GM21723 (cell line): ENCODE data around the gene ADCY7.

Source experiments
- ATAC-seq: cut with Tn5 transposase; IDR thresholded peaks from one replicate; pipeline ENCODE4 v1.9.1; 2021; ENCODE audit warnings: mild to moderate bottlenecking, moderate library complexity; ENCODE audit not compliant: unreplicated experiment

ADCY7 gene

DNA sequence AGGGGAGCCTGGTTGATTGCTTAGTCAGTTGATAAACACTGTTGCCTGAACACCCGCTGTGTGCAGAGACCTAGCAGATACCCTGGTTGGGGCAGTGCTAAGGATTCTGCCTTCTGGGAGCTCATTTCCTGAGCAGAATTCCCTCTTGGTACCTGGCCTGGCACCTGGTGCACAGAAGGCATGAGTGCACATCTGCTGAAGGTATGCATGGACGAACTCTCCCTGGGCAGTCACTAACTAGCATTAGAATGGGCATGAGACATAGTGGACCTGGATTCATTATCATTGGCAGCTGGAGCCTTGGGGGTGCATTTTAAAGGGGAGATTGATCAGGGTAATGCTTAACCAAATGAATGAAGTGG is 13.1 kb downstream of the ADCY7 start:
- ATAC-seq, result no peak

- no peak for ATAC-seq
These were observed 14.6 kb downstream of the ADCY7 start for GRCh38 chr16:50280932-50281331.

DNA sequence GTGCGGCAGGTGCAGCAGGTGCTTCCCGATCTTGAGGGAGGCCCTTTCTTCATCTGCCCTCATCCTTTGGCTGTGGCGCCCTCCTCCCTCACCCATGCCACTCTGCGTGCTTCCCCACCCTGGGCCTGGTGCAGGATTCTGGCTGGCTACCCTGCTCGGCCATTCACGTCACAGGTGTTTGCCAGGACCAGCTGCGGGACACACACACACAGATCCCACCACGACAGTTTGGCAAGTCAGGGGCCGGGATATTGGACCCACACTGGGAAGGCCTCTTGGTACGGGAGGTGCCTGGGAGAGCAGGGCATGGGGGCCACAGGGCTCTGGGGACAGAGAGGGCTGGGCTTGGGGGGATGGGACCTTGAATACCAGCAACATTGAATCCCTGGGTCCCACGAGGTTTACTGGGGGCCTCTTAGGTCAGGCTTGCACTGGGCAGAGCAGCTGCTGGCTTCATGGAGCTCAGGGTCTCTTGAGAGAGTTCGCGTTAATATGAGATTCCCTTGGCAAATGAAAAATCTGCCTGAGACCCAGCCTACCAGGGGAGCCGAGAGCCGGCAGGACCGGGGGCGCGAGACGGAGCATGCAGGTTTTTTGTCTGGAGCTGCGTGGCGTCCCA is 15.1 kb downstream of the ADCY7 start:
- ATAC-seq, result peak; percentile 3

DNA sequence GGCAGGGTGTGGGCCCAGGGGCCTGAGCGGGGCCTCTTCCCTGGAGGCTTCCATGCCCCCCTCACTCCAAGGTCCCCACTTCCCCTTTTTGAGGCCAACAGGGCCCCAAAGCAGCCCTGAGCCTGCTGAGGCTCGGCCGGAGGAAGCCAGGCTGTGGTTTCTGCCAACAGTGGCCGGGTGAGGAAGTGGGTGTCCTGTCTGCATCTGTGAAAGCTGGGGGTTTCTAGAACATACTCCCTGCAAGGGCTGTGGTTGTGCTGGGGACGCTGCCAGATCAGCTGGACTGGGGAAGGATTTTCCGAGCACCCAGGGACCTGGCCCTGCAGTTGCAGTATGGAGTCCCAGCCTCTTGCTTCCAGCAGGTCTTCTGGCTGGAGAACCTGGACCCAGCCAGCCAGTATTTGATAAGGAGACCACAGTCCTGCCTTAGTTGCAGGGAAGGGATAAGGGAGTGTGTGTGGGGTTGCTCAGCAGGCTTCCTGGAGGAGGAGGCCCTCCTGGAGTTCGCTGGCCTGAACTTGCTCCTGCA is 15.7 kb downstream of the ADCY7 start:
- peak; percentile 93 for ATAC-seq

GRCh38 chr16:50282955-50283631 is 16.7 kb downstream of the ADCY7 start:
- no peak for ATAC-seq

- no peak for ATAC-seq
These were observed 18.0 kb downstream of the ADCY7 start for GRCh38 chr16:50284131-50284911.

DNA sequence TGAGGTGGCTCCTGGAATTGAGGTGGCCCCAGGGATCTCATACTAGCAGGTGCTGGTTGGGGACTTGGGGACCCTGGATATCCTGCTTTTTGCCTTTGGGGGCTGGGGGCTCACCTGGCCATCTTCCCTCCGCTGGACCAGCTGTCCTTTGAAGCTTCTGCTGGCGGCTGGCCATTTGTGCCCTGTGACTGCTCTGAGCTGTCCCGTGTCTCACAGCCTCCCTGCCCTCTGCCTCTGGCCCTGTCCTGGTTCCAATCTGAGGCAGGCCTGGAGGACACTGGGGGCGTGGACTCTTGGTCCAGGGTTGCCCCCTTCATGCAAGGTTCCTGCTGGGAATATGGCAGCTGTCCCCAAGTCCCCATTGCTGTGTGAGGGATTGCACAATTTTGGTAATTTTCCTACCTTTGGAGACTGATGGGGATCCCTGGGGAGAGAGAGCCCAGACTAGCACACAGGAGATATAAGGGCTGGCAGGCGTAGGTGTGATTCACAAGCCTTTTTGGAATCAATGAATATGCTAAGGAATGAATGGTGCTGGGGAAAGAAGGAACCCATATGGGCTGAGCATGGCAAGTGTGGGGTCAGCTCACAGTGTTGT is 19.2 kb downstream of the ADCY7 start:
- no peak for ATAC-seq

DNA sequence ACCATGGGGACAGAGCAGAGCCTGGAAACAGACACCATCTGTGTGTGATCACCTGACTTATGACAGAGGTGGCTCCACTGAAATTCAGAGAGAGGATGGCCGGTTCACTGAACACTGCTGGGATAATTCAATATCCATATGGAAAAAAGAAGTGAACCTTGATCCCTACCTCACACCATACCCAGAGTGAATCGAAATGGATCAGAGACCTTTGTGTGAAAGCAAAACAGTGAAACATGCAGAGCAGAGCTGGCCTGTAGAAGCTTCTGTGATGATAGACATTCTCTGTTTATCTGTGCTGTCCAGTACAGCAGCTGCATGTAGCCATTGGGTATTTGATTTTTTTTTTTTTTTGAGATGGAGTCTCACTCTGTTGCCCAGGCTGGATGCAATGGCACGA is 20.3 kb downstream of the ADCY7 start:
- ATAC-seq, result no peak

DNA sequence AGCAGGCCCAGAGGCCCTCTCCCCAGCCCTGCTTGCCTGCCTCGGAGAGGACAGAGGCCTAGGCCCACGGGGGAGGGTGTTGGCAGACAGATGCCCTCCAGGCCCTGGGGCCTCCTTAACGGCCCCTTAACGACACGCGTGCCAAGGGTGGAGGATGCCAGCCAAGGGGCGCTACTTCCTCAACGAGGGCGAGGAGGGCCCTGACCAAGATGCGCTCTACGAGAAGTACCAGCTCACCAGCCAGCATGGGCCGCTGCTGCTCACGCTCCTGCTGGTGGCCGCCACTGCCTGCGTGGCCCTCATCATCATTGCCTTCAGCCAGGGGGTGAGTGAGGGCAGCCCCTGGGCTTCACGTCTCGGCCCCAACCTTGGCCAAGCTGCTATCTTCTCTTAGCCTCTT is 21.7 kb downstream of the ADCY7 start:
- no peak for ATAC-seq

- ATAC-seq, result no peak
These were observed 22.6 kb downstream of the ADCY7 start for GRCh38 chr16:50288920-50289319.

DNA sequence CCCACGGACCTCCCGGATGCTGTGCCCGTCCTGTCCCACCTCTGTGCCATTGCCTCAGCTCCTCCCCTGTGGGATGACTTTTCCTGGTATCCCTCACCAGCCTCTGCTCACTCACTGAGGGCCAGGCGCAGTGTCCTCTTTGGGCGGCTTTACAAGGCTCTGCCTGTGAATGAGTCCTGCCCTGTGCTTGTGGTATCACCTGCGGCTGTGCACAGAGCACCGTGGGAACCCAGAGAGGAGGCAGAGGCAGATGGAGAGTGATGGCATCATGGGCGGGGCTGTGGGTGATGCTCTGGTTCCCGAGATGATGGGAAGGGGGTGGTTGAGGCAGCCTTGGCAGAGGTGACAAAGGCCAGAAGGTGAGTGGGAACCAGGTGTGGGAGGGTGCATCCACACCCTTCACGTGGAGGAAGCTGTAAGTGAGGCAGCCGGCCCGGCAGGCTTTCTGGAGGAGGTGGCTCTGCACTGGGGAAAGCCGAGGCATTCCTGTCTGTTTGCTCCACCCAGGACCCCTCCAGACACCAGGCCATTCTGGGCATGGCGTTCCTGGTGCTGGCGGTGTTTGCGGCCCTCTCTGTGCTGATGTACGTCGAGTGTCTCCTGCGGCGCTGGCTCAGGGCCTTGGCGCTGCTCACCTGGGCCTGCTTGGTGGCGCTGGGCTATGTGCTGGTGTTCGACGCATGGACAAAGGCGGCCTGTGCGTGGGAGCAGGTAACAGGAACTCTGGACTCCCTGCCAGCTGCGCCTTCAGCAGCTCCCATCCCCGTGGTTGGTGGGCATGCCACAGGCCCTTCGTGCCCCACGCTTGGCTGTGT is 23.8 kb downstream of the ADCY7 start:
- ATAC-seq, result no peak

DNA sequence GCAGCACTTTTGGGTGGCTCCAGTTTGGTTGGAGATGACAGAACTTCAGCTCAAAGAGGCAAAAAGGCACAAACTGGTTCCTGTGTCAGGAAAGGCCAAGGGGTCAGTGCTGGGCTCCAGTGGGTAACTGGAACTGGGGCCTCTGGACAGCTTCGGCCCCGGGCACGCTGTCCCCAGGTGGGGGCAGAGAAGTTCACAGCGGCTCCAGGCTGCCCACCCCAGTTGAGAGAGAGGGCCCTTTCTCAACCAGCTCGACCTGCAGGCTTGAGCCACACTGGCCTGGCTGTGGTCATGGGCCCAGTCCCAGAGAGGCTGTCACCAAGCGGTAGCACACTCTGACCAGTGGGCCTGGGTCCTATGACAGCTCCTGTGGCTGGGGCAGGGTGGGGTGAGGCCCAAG is 24.5 kb downstream of the ADCY7 start:
- no peak for ATAC-seq

DNA sequence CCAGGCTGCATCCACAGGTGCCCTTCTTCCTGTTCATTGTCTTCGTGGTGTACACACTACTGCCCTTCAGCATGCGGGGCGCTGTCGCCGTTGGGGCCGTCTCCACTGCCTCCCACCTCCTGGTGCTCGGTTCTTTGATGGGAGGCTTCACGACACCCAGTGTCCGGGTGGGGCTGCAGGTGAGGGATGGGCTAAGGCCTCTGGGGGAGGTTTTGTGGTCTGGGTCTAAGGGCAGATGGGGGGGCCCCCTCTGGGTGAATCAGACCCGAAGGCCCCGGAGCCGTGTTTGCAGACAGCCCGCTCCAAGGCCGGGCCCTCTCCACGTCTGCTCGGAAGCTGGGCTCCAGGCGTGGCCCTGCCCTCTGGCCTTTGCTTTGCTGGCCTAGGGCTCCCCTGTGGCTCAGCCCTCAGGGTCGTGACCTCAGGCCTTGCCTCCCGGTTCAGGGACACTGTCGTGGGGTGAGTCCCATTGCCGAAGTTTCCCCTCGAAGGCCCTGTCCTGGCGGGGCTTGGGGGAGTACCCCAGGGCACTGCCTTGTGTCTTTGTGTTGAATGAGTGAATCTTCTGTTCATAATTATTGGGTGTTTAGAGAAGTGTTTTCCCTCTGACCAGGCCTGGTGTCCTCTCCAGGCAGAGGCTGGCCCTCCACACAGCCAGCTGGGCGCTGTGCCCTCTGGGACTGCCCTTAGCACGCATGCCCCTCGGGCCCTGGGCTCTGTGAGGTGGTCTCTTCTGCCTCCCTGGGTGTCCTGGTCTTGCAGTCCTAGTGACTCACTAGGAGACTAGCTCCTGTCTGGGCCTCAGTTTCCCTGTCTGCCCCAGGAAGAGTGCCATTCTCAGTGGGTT is 25.6 kb downstream of the ADCY7 start:
- no peak for ATAC-seq

- ATAC-seq, result no peak
These were observed 26.2 kb downstream of the ADCY7 start for GRCh38 chr16:50292566-50292948.

DNA sequence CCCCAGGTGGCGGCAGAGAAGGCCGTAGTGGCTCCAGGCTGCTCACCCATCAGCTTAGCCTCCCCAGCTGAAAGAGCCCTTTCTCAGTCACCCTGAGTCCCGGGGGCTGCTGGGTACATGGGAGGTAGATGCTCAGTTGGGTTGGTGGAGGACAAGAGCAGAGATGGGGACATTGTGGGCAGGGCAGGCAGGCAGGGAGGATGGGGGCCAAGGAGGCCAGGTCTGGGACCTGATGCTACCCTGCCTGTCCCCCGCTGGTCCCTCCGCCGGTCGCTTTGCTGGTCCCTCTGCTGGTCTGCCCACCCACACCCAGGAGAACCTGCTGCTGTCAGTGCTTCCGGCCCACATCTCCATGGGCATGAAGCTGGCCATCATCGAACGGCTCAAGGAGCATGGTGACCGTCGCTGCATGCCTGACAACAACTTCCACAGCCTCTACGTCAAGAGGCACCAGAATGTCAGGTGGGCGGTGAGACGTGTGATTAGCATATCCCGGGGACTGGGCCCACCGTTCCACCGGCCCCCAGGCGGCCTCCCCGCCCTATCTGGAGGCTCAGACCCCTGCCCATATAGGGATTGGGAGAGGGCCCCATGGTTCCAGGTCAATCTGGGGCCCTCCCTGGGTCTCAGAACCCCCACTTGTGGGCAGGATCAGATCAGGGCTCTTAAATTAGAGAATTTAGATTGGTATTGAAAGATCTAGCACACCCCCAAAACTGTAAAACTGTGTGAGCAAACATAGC is 26.9 kb downstream of the ADCY7 start:
- no peak for ATAC-seq

DNA sequence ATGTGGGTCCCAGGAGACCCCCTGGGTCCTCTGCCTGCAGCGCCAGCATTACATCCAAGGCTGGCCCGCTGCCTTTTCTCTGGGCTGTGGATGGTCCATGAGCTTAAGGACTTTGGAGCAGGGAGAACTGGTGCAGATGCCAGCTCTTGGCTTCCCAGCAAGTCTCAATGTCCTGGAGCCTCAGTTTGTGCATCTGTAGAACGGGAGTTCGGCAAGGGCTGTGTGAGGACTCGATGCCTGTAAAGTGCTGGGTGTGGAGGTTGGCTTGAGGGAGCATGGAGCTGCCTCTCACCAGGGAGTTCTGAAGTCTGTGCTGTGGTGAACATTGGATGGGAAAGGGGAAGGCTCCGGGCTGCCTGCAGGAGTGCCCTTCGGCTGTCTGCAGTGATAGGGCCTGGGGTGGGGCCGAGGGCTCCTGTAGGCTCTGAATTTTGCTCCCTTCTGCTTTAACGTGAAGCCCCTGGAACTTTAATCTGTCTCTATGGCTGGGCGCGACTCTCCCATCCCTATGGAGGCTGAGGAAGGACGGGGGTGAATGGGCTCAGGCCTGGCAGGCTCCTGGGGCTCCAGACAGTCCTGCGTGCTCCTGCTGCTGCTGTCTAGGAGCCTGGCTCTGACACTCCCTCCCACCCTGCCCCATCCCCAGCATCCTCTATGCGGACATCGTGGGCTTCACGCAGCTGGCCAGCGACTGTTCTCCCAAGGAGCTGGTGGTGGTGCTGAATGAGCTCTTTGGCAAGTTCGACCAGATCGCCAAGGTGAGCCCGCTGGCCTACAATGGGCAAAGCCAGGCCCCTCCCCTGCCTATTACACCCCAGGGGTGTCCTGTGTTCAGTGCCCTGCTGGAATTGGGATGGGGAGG is 27.9 kb downstream of the ADCY7 start:
- ATAC-seq, result no peak

- no peak for ATAC-seq
These were observed 28.6 kb downstream of the ADCY7 start for GRCh38 chr16:50294955-50295354.

DNA sequence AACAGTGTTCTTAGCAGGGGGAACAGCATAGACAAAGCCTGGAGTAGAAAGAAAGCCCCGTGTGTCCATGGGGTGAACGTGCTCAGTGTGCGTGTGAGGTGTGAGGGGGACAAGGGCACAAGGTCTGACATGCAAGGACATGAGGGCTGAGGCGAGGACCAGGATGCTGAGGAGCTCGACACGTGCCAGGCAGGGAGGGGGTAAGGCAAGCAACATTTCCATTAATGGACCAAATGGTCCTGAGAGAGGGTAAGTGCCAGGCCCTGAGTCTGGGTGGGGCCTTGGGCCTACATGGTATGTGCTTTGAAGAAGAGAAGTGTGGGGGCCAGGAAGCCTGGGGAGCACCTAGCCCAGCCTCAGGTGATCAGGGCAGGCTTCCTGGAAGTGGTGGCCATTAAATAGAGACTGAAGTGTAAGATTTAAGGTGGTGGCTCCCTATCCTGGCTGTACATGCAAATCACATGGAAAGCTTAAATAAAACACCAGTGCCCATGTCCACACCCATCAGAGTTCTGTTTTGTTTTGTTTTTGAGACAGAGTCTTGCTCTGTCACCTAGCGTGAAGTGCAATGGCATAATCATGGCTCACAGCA is 29.3 kb downstream of the ADCY7 start:
- ATAC-seq, result no peak
